ENCODE measurements around the gene SLC39A11. TPM values are rescaled to one million over a fixed set of nuclear protein-coding genes. Genes with fewer than 3 reads are reported as not detected.

Gene SLC39A11
- total RNA-seq, 1 experiment from 2014 or later = 57.1 TPM

GRCh38 chr17:72719578-72720493 is 372.7 kb downstream of the SLC39A11 start:
- no TSS peak for BruUV-seq (replicated peaks)
- Histone ChIP-seq H3K36me3 (ENCODE audit: low read depth) (no peaks in the 10 kb centered on the region), H3K4me1 (replicated peaks; ENCODE audit: insufficient read depth) (peaks cover 62% of the 10 kb centered on the region), H3K9me3 (ENCODE audit: insufficient read depth, low read depth) (no peaks in the 10 kb centered on the region), H3K79me2 (ENCODE audit: low read depth) (peaks cover 14% of the 10 kb centered on the region), H4K20me1 (ENCODE audit: insufficient read depth) (no peaks in the 10 kb centered on the region), H3K9me2 (ENCODE audit: insufficient read depth) (no peaks in the 10 kb centered on the region), H3K27ac (no peak overlapping the region), H2AFZ (no peak overlapping the region), H3F3A (ENCODE audit: insufficient read depth, low read depth) (peaks cover 48% of the 10 kb centered on the region), H3K4me2 (no peak overlapping the region), H3K27me3 (ENCODE audit: insufficient read depth, low read depth) (no peaks in the 10 kb centered on the region), H3K4me3 (no peak overlapping the region)
- no peak for TF ChIP-seq CTCF (conservative IDR thresholded peaks at IDR 0.05)
- no peak for TF ChIP-seq EZH2 (IDR thresholded peaks at IDR 0.05; ENCODE audit: low read depth)
- CTCF ChIA-PET = no interaction called here
- no peak for DNase-seq
- intact Hi-C loops (cut with micrococcal nuclease; ENCODE audit: unreplicated experiment) = loop anchor here (5.0 to 10.0 kb wide), 2 partner anchors 598 to 1475 kb away; partner anchors contain the start of gene SOX9
- POLR2A ChIA-PET (ENCODE audit: unreplicated experiment) = no interaction called here

DNA sequence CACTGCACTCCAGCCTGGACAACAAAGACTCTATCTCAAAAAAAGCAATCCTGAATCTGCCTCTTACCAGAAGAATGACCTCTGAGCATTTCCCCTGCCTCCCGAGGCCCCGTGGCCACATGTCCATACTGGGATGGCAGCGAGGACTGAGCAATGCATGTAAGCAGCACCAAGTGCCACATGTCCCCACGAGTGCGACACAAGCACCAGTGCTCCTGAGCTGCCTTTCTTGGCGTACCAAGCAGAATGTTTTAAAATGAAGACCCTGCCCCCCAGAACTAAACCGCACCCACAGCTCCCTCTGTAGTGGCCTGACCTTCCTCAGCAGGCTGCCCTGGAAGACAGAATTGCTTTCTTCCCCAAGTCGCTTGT is 373.3 kb downstream of the SLC39A11 start:
- no peaks in the 10 kb centered on the region for H3K9me2 ChIP-seq (ENCODE audit: insufficient read depth)
- H3F3A ChIP-seq (ENCODE audit: insufficient read depth, low read depth) = peaks cover 47% of the 10 kb centered on the region
- TF ChIP-seq CTCF (conservative IDR thresholded peaks at IDR 0.05) (no peak), EZH2 (IDR thresholded peaks at IDR 0.05; ENCODE audit: low read depth) (no peak)
- intact Hi-C loops (cut with micrococcal nuclease; ENCODE audit: unreplicated experiment) = loop anchor here (5.0 kb wide), 1 partner anchor 597 kb away; the partner anchor contains the start of gene SOX9
- H3K27me3 ChIP-seq (ENCODE audit: insufficient read depth, low read depth) = no peaks in the 10 kb centered on the region
- H3K4me1 ChIP-seq (replicated peaks; ENCODE audit: insufficient read depth) = peaks cover 62% of the 10 kb centered on the region
- no TSS peak for BruUV-seq (replicated peaks)
- DNase-seq = no peak
- H3K36me3 ChIP-seq (ENCODE audit: low read depth) = peaks cover 4% of the 10 kb centered on the region; the same call in 1 of the 2 replicates
- H3K4me3 ChIP-seq = no peak overlapping the region
- ChIA-PET POLR2A (ENCODE audit: unreplicated experiment) (no interaction called here), CTCF (no interaction called here)
- H3K27ac ChIP-seq = peak overlapping the region; percentile 90
- H3K4me2 ChIP-seq = no peak overlapping the region
- peaks cover 19% of the 10 kb centered on the region for H3K79me2 ChIP-seq (ENCODE audit: low read depth)
- H3K9me3 ChIP-seq (ENCODE audit: insufficient read depth, low read depth) = no peaks in the 10 kb centered on the region
- H4K20me1 ChIP-seq (ENCODE audit: insufficient read depth) = no peaks in the 10 kb centered on the region
- no peak overlapping the region for H2AFZ ChIP-seq

DNA sequence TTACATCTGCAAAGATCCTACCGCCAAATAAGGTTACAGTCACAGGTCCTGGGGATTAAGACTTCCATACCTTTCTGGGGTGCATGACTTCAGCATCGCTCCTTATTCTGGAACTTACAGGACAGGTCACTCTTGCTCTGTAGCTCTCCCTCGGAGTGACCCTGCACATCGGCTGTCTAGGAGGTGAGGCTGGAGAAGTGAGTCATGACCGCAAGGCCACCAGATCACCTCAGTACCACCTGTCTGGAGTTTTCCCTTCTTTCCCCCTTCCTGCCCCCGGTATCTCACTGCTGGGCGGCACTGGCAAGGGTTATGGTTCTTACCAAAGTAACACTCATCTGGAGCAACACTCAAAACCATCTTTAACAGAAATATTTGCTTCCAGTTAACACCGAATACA is 374.8 kb downstream of the SLC39A11 start:
- intact Hi-C loops (cut with micrococcal nuclease; ENCODE audit: unreplicated experiment) = loop anchor here (1.0 to 5.0 kb wide), 8 partner anchors 56 to 595 kb away; partner anchors contain the start of gene SOX9
- Histone ChIP-seq H2AFZ (0 out of 2 replicates have a peak overlapping the region, but pooled peaks have one; percentile 14), H3K36me3 (ENCODE audit: low read depth) (peaks cover 6% of the 10 kb centered on the region), H3K79me2 (ENCODE audit: low read depth) (peaks cover 28% of the 10 kb centered on the region), H3K4me3 (peak overlapping the region; percentile 44), H3K27me3 (ENCODE audit: insufficient read depth, low read depth) (no peaks in the 10 kb centered on the region), H4K20me1 (ENCODE audit: insufficient read depth) (no peaks in the 10 kb centered on the region), H3F3A (ENCODE audit: insufficient read depth, low read depth) (peaks cover 40% of the 10 kb centered on the region), H3K4me2 (peak overlapping the region; percentile 79), H3K9me3 (ENCODE audit: insufficient read depth, low read depth) (no peaks in the 10 kb centered on the region), H3K4me1 (replicated peaks; ENCODE audit: insufficient read depth) (peaks cover 55% of the 10 kb centered on the region), H3K27ac (peak overlapping the region; percentile 90), H3K9me2 (ENCODE audit: insufficient read depth) (no peaks in the 10 kb centered on the region)
- ChIA-PET POLR2A (ENCODE audit: unreplicated experiment) (interaction anchor here (0.6 to 1.0 kb wide), 4 partner anchors 34 to 817 kb away, joined by 3 to 4 read pairs (median 3); no protein-coding TSS in a partner anchor), CTCF (interaction anchor here (0.5 to 1.0 kb wide), 4 partner anchors 10 to 154 kb away, joined by 3 read pairs; no protein-coding TSS in a partner anchor)
- DNase-seq = peak; percentile 86 to 96
- BruUV-seq (replicated peaks) = no TSS peak
- TF ChIP-seq CTCF (conservative IDR thresholded peaks at IDR 0.05) (no peak), EZH2 (IDR thresholded peaks at IDR 0.05; ENCODE audit: low read depth) (no peak)

Data from PC-9 (cell line).